RWPE2 (cell line): Measurements from ENCODE around the gene GPR55.

Source experiments
- ATAC-seq: fragments of 200-7000 bp; cut with Tn5 transposase; 3 replicates; pipeline ENCODE4 v1.9.1; 2021; ENCODE audit warnings: low read depth
- DNase-seq: peaks from one replicate; pipeline ENCODE4 v3.0.0-alpha.2; 2020; ENCODE audit warnings: low spot score
- H3K27ac ChIP-seq: fragments of 450-650 bp; 2 replicates; pipeline ENCODE4 v1.5.1; 2017; ENCODE audit warnings: mild to moderate bottlenecking; ENCODE audit not compliant: poor library complexity, severe bottlenecking
- H3K27me3 ChIP-seq: fragments of 250-450 bp; sonication (Bioruptor Pico); 2 replicates; pipeline ENCODE4 v1.5.1; 2021; ENCODE audit warnings: mild to moderate bottlenecking, moderate library complexity; ENCODE audit not compliant: insufficient read depth, poor library complexity, severe bottlenecking
- H3K36me3 ChIP-seq: fragments of 250-450 bp; sonication (Bioruptor Pico); 2 replicates; pipeline ENCODE4 v1.5.1; 2020; ENCODE audit warnings: low read depth, mild to moderate bottlenecking, moderate library complexity
- H3K4me1 ChIP-seq: fragments of 250-450 bp; sonication (Bioruptor Pico); 2 replicates; pipeline ENCODE4 v1.5.1; 2021; ENCODE audit warnings: mild to moderate bottlenecking, moderate library complexity; ENCODE audit not compliant: insufficient read depth, poor library complexity, severe bottlenecking
- H3K4me3 ChIP-seq: fragments of 250-450 bp; sonication (Bioruptor Pico); 2 replicates; pipeline ENCODE4 v1.5.1; 2021; ENCODE audit warnings: mild to moderate bottlenecking, moderate library complexity; ENCODE audit not compliant: severe bottlenecking
- H3K9me3 ChIP-seq: fragments of 250-450 bp; sonication (Bioruptor Pico); 2 replicates; pipeline ENCODE4 v1.5.1; 2021; ENCODE audit warnings: mild to moderate bottlenecking, moderate library complexity; ENCODE audit not compliant: severe bottlenecking
- CTCF ChIP-seq: fragments of 450-650 bp; IDR thresholded peaks from one replicate; pipeline ENCODE4 v1.5.1; 2017; ENCODE audit warnings: mild to moderate bottlenecking, moderate library complexity; ENCODE audit not compliant: poor library complexity, severe bottlenecking

GPR55 gene

GRCh38 chr2:230902180-230902899 is 22.7 kb downstream of the GPR55 start:
- DNase-seq (no peak), ATAC-seq (peak; percentile 68)
- Histone ChIP-seq H3K9me3 (no peaks in the 10 kb centered on the region), H3K27ac (no peak overlapping the region), H3K4me1 (no peaks in the 10 kb centered on the region), H3K4me3 (no peak overlapping the region), H3K36me3 (no peaks in the 10 kb centered on the region), H3K27me3 (no peaks in the 10 kb centered on the region)
- TF ChIP-seq CTCF: peak; percentile 85

GRCh38 chr2:230901006-230901405 is 24.0 kb downstream of the GPR55 start:
- no peaks in the 10 kb centered on the region for H3K27me3 ChIP-seq
- H3K27ac ChIP-seq: no peak overlapping the region
- no peaks in the 10 kb centered on the region for H3K36me3 ChIP-seq
- no peak for ATAC-seq
- H3K4me3 ChIP-seq: no peak overlapping the region
- no peak for DNase-seq
- H3K4me1 ChIP-seq: no peaks in the 10 kb centered on the region
- no peaks in the 10 kb centered on the region for H3K9me3 ChIP-seq
- no peak for TF ChIP-seq CTCF

- no peaks in the 10 kb centered on the region for H3K4me1 ChIP-seq
Observed at GRCh38 chr2:230900336-230900995, 24.6 kb downstream of the GPR55 start.

GRCh38 chr2:230899786-230900185 is 25.3 kb downstream of the GPR55 start:
- no peaks in the 10 kb centered on the region for H3K36me3 ChIP-seq
- DNase-seq: no peak
- no peaks in the 10 kb centered on the region for H3K9me3 ChIP-seq
- H3K4me3 ChIP-seq: no peak overlapping the region
- no peak overlapping the region for H3K27ac ChIP-seq
- ATAC-seq: no peak
- no peaks in the 10 kb centered on the region for H3K4me1 ChIP-seq
- no peaks in the 10 kb centered on the region for H3K27me3 ChIP-seq
- no peak for TF ChIP-seq CTCF

More at GRCh38 chr2:230900336-230900995, 24.6 kb downstream of the GPR55 start:
- DNase-seq: no peak
- Histone ChIP-seq H3K36me3 (no peaks in the 10 kb centered on the region), H3K9me3 (no peaks in the 10 kb centered on the region), H3K27ac (no peak overlapping the region), H3K4me3 (no peak overlapping the region), H3K27me3 (no peaks in the 10 kb centered on the region)
- ATAC-seq: no peak
- TF ChIP-seq CTCF: no peak

GRCh38 chr2:230899287-230899686 is 25.8 kb downstream of the GPR55 start:
- DNase-seq (no peak), ATAC-seq (no peak)
- Histone ChIP-seq H3K27ac (no peak overlapping the region), H3K4me1 (no peaks in the 10 kb centered on the region), H3K27me3 (no peaks in the 10 kb centered on the region), H3K9me3 (no peaks in the 10 kb centered on the region), H3K4me3 (no peak overlapping the region), H3K36me3 (no peaks in the 10 kb centered on the region)
- no peak for TF ChIP-seq CTCF
